ENCODE data around the gene DLG2. TPM values are rescaled to one million over a fixed set of nuclear protein-coding genes. Genes with fewer than 3 reads are reported as not detected.

Gene DLG2
- total and polyA plus RNA-seq, 4 donors, result 0.30 to 5.5 (median 0.68) TPM

- no peaks in the 10 kb centered on the region for H3K36me3 ChIP-seq (ENCODE audit: control insufficient read depth in 4 of 4, insufficient read depth in 3 of 4, low read depth in 1 of 4, low read length in 3 of 4)
- DNase-seq (ENCODE audit: low spot score), result no peak
- no peak for TF ChIP-seq RXRA (IDR thresholded peaks at IDR 0.05)
- no peak for TF ChIP-seq FOXA1 (IDR thresholded peaks at IDR 0.05)
- no peak for TF ChIP-seq MAX (IDR thresholded peaks at IDR 0.05)
- no peak for TF ChIP-seq HNF4G (IDR thresholded peaks at IDR 0.05)
- no peak for TF ChIP-seq SP1 (IDR thresholded peaks at IDR 0.05)
- no peak for TF ChIP-seq TAF1 (conservative IDR thresholded peaks at IDR 0.05)
- no peak for TF ChIP-seq CTCF (IDR thresholded peaks at IDR 0.05; ENCODE audit: low read depth, low read length, missing input control)
- no peak for TF ChIP-seq RAD21 (IDR thresholded peaks at IDR 0.05)
- TF ChIP-seq ZBTB33 (IDR thresholded peaks at IDR 0.05), result no peak
- TF ChIP-seq JUND (IDR thresholded peaks at IDR 0.05), result no peak
- no peak for TF ChIP-seq EGR1 (IDR thresholded peaks at IDR 0.05; ENCODE audit: low read depth in 2 of 2)
- TF ChIP-seq ATF3 (IDR thresholded peaks at IDR 0.05), result no peak
- no peak for TF ChIP-seq YY1 (IDR thresholded peaks at IDR 0.05)
- TF ChIP-seq REST (IDR thresholded peaks at IDR 0.05), result no peak
- no peak for TF ChIP-seq HNF4A (conservative IDR thresholded peaks at IDR 0.05)
- TF ChIP-seq GABPA (IDR thresholded peaks at IDR 0.05 in 1 of 2, conservative IDR thresholded peaks at IDR 0.05 in 1 of 2), result no peak
- TF ChIP-seq NR2F2 (IDR thresholded peaks at IDR 0.05), result no peak
- no peak for TF ChIP-seq FOXA2 (IDR thresholded peaks at IDR 0.05)
- no peak overlapping the region for H3K9ac ChIP-seq (ENCODE audit: low read depth in 1 of 2, low read length in 2 of 2)
- no peak overlapping the region for H3K4me3 ChIP-seq (ENCODE audit: low read depth in 1 of 3, low read length in 3 of 3)
- 43% methylated on average over 4 of the region's 4 CpGs for WGBS
- H3K27me3 ChIP-seq (ENCODE audit: control insufficient read depth in 4 of 4, insufficient read depth in 4 of 4, low read length in 3 of 4), result no peaks in the 10 kb centered on the region
- H3K4me1 ChIP-seq (ENCODE audit: control insufficient read depth in 4 of 4, insufficient read depth in 4 of 4, low read length in 3 of 4), result peaks cover 0 to 35% (median 25%) of the 10 kb centered on the region in 4 donors
- no peak overlapping the region for H3K27ac ChIP-seq (ENCODE audit: low read depth in 1 of 2, low read length in 2 of 2)
- no peaks in the 10 kb centered on the region for H3K9me3 ChIP-seq (ENCODE audit: control insufficient read depth in 4 of 4, low read length in 3 of 4)
Measured at GRCh38 chr11:83922318-83922717, 1704.8 kb downstream of the DLG2 start.
